Left ventricle myocardium inferior (tissue), 1 donor: ENCODE results near the gene MFSD1. TPM values are rescaled to one million over a fixed set of nuclear protein-coding genes. Genes with fewer than 3 reads are reported as not detected.

Experiments
- DNase-seq: peaks from one replicate; pipeline ENCODE4 v3.0.0-alpha.2; 2020
- H3K27ac ChIP-seq: fragments of 200-600 bp; replicated peaks from 2 replicates; pipeline ENCODE4 v1.8.0; 2021
- H3K27me3 ChIP-seq: fragments of 200-600 bp; 2 replicates; pipeline ENCODE4 v1.8.0; 2021; ENCODE audit warnings: low read depth
- H3K36me3 ChIP-seq: fragments of 200-600 bp; 2 replicates; pipeline ENCODE4 v1.8.0; 2021
- H3K4me1 ChIP-seq: fragments of 200-600 bp; 2 replicates; pipeline ENCODE4 v1.8.0; 2021
- H3K4me3 ChIP-seq: fragments of 200-600 bp; 2 replicates; pipeline ENCODE4 v1.8.0; 2021; ENCODE audit warnings: mild to moderate bottlenecking, moderate library complexity
- H3K9me3 ChIP-seq: fragments of 200-600 bp; replicated peaks from 2 replicates; pipeline ENCODE4 v1.8.0; 2021
- intact Hi-C: fragments of 100-400 bp; cut with micrococcal nuclease; formaldehyde crosslinking; loops from one replicate; pipeline ENCODE4 v1.11.0; 2022
- total RNA-seq: library from RNA; stranded (reverse); fragmentation: NEBNext Ultra II Directional; extraction: Animal tissue kit (Norgen Biotek cat#: 25700); gene quantifications from one replicate; pipeline ENCODE4 v1.2.1, GENCODE V29; 2021
- TF ChIP-seq, protein P1 (sequence below): fragments of 200-600 bp; IDR thresholded peaks from 2 replicates; pipeline ENCODE4 v1.8.0; 2021; ENCODE audit warnings: antibody characterized with exemption, mild to moderate bottlenecking, borderline replicate concordance
- donor health status: DM: no; HTN: yes; CAD: no; lungs with severe emphysema.

Gene MFSD1
- total RNA-seq, 1 donor from 2014 or later: 26.2 TPM

DNA sequence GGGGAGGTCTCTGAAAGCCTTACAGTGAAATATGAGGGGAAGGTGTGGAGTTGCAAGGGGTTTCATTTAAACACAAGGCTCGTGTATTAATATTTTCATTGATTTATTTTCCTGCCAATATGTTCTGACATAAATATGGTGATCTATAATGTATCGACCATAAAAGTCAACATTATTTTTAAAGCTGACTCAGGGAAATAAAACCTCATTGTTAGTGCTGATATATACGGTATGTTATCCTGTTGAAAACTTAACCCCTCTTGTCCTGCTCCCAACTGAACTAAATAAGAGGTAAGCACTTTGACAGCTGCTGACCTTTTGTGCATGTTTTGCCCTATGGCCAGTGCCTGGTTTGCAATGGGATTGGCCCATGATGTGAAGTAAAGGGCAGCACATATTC is 47.9 kb downstream of the MFSD1 start:
- H3K9me3 ChIP-seq: peaks cover 4% of the 10 kb centered on the region
- no peak overlapping the region for H3K4me3 ChIP-seq
- TF ChIP-seq, protein P1, sequence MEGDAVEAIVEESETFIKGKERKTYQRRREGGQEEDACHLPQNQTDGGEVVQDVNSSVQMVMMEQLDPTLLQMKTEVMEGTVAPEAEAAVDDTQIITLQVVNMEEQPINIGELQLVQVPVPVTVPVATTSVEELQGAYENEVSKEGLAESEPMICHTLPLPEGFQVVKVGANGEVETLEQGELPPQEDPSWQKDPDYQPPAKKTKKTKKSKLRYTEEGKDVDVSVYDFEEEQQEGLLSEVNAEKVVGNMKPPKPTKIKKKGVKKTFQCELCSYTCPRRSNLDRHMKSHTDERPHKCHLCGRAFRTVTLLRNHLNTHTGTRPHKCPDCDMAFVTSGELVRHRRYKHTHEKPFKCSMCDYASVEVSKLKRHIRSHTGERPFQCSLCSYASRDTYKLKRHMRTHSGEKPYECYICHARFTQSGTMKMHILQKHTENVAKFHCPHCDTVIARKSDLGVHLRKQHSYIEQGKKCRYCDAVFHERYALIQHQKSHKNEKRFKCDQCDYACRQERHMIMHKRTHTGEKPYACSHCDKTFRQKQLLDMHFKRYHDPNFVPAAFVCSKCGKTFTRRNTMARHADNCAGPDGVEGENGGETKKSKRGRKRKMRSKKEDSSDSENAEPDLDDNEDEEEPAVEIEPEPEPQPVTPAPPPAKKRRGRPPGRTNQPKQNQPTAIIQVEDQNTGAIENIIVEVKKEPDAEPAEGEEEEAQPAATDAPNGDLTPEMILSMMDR: no peak
- intact Hi-C loops: loop anchor here (5.0 kb wide), 1 partner anchor 403 kb away; no protein-coding TSS in a partner anchor
- H3K4me1 ChIP-seq: no peaks in the 10 kb centered on the region
- H3K36me3 ChIP-seq: no peaks in the 10 kb centered on the region
- no peak overlapping the region for H3K27ac ChIP-seq
- H3K27me3 ChIP-seq: no peaks in the 10 kb centered on the region
- no peak for DNase-seq

DNA sequence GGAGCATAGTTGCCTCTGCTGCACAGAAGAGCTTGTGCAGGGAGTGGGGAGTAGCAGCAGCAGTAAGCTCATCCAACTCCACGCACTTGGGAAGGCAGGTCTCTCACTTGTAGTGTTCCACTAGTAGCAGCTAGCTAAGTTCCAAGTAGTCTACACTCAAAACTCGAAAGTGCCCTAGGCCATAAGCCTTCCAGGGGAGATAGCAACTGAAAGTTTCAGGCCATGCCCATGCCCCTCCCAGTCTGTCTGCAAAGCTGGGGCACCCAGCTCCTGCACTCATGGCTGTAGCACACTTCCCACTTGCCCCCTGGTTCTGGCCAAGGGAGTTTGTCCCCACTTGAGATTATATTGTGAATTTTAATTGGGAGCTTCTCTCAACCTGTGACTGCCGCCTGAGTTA is 57.5 kb downstream of the MFSD1 start:
- no peaks in the 10 kb centered on the region for H3K27me3 ChIP-seq
- no peak for DNase-seq
- no peaks in the 10 kb centered on the region for H3K36me3 ChIP-seq
- peaks cover 33% of the 10 kb centered on the region for H3K9me3 ChIP-seq
- no peak overlapping the region for H3K4me3 ChIP-seq
- H3K4me1 ChIP-seq: no peaks in the 10 kb centered on the region
- H3K27ac ChIP-seq: no peak overlapping the region
- TF ChIP-seq, protein P1: no peak
- intact Hi-C loops: no loop called here

DNA sequence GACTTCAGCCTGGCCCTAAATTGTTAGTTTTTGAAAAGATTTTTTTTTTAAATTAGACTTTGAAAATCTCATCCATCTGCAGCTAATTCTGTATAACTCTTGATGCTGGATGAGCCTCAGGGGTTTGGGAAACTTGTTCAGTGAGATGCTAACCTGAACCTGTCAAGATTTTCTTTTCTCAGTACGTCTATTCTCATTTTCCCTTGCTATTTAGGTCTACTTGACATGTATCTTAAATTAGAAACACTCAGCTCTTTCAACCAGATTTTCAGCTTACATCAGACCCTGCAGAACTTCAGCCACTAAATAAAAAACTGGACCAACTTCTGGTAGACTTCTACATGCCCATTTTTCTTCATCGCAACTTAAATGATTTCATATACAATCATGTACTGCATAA is 61.4 kb downstream of the MFSD1 start:
- TF ChIP-seq, protein P1: no peak

DNA sequence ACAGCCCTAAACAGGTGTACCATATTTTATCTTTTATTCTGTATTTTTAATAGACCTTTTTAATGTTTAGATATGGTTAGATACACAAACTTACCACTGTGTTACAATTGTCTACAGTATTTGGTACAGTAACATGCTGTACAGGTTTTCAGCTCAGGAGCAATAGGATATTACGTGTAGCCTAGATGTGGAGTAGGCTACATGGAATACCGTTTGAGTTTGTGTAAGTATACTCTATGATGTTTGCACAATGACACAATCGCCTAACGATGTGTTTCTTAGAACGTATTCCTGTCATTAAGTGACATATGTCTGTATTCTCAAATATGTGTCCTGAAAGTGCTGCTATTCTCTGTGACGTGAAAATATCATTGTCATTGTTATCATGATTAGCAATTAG is 62.6 kb downstream of the MFSD1 start:
- H3K27me3 ChIP-seq: no peaks in the 10 kb centered on the region
- no peaks in the 10 kb centered on the region for H3K9me3 ChIP-seq
- intact Hi-C loops: no loop called here
- H3K4me3 ChIP-seq: no peak overlapping the region
- no peak overlapping the region for H3K27ac ChIP-seq
- DNase-seq: no peak
- no peaks in the 10 kb centered on the region for H3K4me1 ChIP-seq
- TF ChIP-seq, protein P1: no peak
- H3K36me3 ChIP-seq: no peaks in the 10 kb centered on the region

More for the DNA sequence above, 61.4 kb downstream of the MFSD1 start:
- no peak overlapping the region for H3K27ac ChIP-seq
- no peak for DNase-seq
- intact Hi-C loops: no loop called here
- no peaks in the 10 kb centered on the region for H3K36me3 ChIP-seq
- no peaks in the 10 kb centered on the region for H3K4me1 ChIP-seq
- peaks cover under 1% of the 10 kb centered on the region for H3K9me3 ChIP-seq
- H3K4me3 ChIP-seq: no peak overlapping the region
- H3K27me3 ChIP-seq: no peaks in the 10 kb centered on the region

DNA sequence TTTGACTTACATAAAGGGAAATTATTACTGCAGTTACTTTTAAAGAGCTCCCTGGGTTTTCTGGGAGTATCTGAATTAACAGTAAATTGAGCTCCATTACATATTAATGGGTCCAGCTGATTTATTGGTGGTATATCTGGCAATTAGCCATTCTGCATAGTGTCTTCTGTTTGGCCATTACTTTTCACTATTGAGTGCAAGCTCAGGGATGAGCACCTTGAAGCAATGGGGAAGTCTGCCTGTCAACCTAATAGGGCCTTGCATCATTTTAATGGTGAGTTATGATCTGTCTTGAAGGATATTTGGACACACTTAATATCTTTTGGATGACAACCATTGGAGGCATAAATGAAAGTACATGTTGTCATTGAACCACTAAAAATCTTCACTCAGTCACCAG is 73.8 kb downstream of the MFSD1 start:
- Histone ChIP-seq H3K36me3 (no peaks in the 10 kb centered on the region), H3K4me3 (no peak overlapping the region), H3K4me1 (no peaks in the 10 kb centered on the region), H3K9me3 (no peaks in the 10 kb centered on the region), H3K27ac (no peak overlapping the region), H3K27me3 (no peaks in the 10 kb centered on the region)
- no peak for DNase-seq
- TF ChIP-seq, protein P1: no peak
- intact Hi-C loops: no loop called here

Other genes starting within 250 kb of the MFSD1 start
- gene MLF1, start 230.9 kb upstream of the MFSD1 start, total RNA-seq: 200 TPM
- 60.5 TPM for gene GFM1, start 157.5 kb upstream of the MFSD1 start, total RNA-seq
- 3.2 TPM for gene LXN, start 129.4 kb upstream of the MFSD1 start, total RNA-seq
- gene RARRES1, start 69.6 kb upstream of the MFSD1 start, total RNA-seq: 8.4 TPM